ENCODE measurements around the gene TECR. TPM values are rescaled to one million over a fixed set of nuclear protein-coding genes. Genes with fewer than 3 reads are reported as not detected.
A peak's percentile ranks its signal among the peaks of the same experiment; 100 is the strongest.

The TECR gene
- total RNA-seq (2014; rRNA removed; shearing (Covaris generic); ENCODE audit: low replicate concordance) = 143 and 165 TPM in 2 replicates

GRCh38 chr19:14529254-14530004 is at the start of gene TECR:
TECR (plus strand) TSS chr19:14529594; CDS start chr19:14529697, 103 bp downstream.
- H3K27me3 ChIP-seq = no peaks in the 10 kb centered on the region
- H3K4me3 ChIP-seq = peak within 1 kb of the TSS; percentile 93
- no peaks in the 10 kb centered on the region for H3K9me3 ChIP-seq
- DNase-seq = peak; percentile 100
- peaks cover 6% of the 10 kb centered on the region for H3K36me3 ChIP-seq

- Histone ChIP-seq H3K27me3 (no peaks in the 10 kb centered on the region), H3K36me3 (peaks cover 68% of the 10 kb centered on the region), H3K9me3 (no peaks in the 10 kb centered on the region), H3K4me3 (no peak overlapping the region)
- no peak for DNase-seq
Observed at GRCh38 chr19:14479975-14480699, 49.3 kb upstream of the TECR start.

GRCh38 chr19:14480700-14481079 is 48.7 kb upstream of the TECR start:
- DNase-seq = no peak
- no peaks in the 10 kb centered on the region for H3K27me3 ChIP-seq
- peaks cover 67% of the 10 kb centered on the region for H3K36me3 ChIP-seq
- no peaks in the 10 kb centered on the region for H3K9me3 ChIP-seq
- no peak overlapping the region for H3K4me3 ChIP-seq

GRCh38 chr19:14482172-14482941 is 47.0 kb upstream of the TECR start:
- Histone ChIP-seq H3K4me3 (no peak overlapping the region), H3K9me3 (no peaks in the 10 kb centered on the region), H3K27me3 (no peaks in the 10 kb centered on the region), H3K36me3 (peaks cover 67% of the 10 kb centered on the region)
- no peak for DNase-seq

- H3K4me3 ChIP-seq = no peak overlapping the region
- DNase-seq = no peak
- no peaks in the 10 kb centered on the region for H3K27me3 ChIP-seq
- H3K36me3 ChIP-seq = peaks cover 60% of the 10 kb centered on the region
- H3K9me3 ChIP-seq = no peaks in the 10 kb centered on the region
Observed at GRCh38 chr19:14487370-14488125, 41.8 kb upstream of the TECR start.

GRCh38 chr19:14492756-14493337 is 36.5 kb upstream of the TECR start:
- DNase-seq = no peak
- no peak overlapping the region for H3K4me3 ChIP-seq

GRCh38 chr19:14494411-14494810 is 35.0 kb upstream of the TECR start:
- Histone ChIP-seq H3K4me3 (peak overlapping the region; percentile 83), H3K9me3 (no peaks in the 10 kb centered on the region), H3K27me3 (no peaks in the 10 kb centered on the region), H3K36me3 (peaks cover 38% of the 10 kb centered on the region)
- DNase-seq = no peak

More at GRCh38 chr19:14492756-14493337, 36.5 kb upstream of the TECR start:
- Histone ChIP-seq H3K9me3 (no peaks in the 10 kb centered on the region), H3K36me3 (peaks cover 51% of the 10 kb centered on the region), H3K27me3 (no peaks in the 10 kb centered on the region)

- Histone ChIP-seq H3K27me3 (no peaks in the 10 kb centered on the region), H3K9me3 (no peaks in the 10 kb centered on the region), H3K4me3 (peak overlapping the region; percentile 83), H3K36me3 (peaks cover 31% of the 10 kb centered on the region)
- DNase-seq = no peak
Observed at GRCh38 chr19:14494910-14495671, 34.3 kb upstream of the TECR start.

GRCh38 chr19:14495672-14496028 is 33.7 kb upstream of the TECR start:
- no peak for DNase-seq
- Histone ChIP-seq H3K9me3 (no peaks in the 10 kb centered on the region), H3K36me3 (peaks cover 27% of the 10 kb centered on the region), H3K4me3 (peak overlapping the region; percentile 83), H3K27me3 (no peaks in the 10 kb centered on the region)

- Histone ChIP-seq H3K9me3 (no peaks in the 10 kb centered on the region), H3K27me3 (no peaks in the 10 kb centered on the region), H3K36me3 (peaks cover 26% of the 10 kb centered on the region), H3K4me3 (peak within 1 kb of the TSS; percentile 83)
- peak; percentile 99 for DNase-seq
Observed at GRCh38 chr19:14496029-14496833, 33.2 kb upstream of the TECR start, which contains the start of gene GIPC1. GIPC1 (minus strand) TSS chr19:14496127; CDS start chr19:14482976, 13,151 bp downstream.

GRCh38 chr19:14496834-14497227 is 32.6 kb upstream of the TECR start:
- Histone ChIP-seq H3K27me3 (no peaks in the 10 kb centered on the region), H3K4me3 (peak overlapping the region; percentile 83), H3K9me3 (no peaks in the 10 kb centered on the region), H3K36me3 (peaks cover 20% of the 10 kb centered on the region)
- DNase-seq = no peak

- H3K27me3 ChIP-seq = no peaks in the 10 kb centered on the region
- no peaks in the 10 kb centered on the region for H3K9me3 ChIP-seq
- DNase-seq = no peak
- H3K36me3 ChIP-seq = peaks cover 16% of the 10 kb centered on the region
- H3K4me3 ChIP-seq = no peak overlapping the region
Observed at GRCh38 chr19:14497228-14497921, 32.0 kb upstream of the TECR start.

GRCh38 chr19:14502334-14503092 is 26.9 kb upstream of the TECR start:
- Histone ChIP-seq H3K9me3 (no peaks in the 10 kb centered on the region), H3K27me3 (no peaks in the 10 kb centered on the region), H3K4me3 (no peak overlapping the region), H3K36me3 (no peaks in the 10 kb centered on the region)
- no peak for DNase-seq

- H3K36me3 ChIP-seq = no peaks in the 10 kb centered on the region
- no peaks in the 10 kb centered on the region for H3K27me3 ChIP-seq
- H3K4me3 ChIP-seq = no peak overlapping the region
- H3K9me3 ChIP-seq = no peaks in the 10 kb centered on the region
- DNase-seq = no peak
Observed at GRCh38 chr19:14503285-14503684, 26.1 kb upstream of the TECR start.

All from MG63 (cell line).